Measurements from ENCODE around the gene AGRN. TPM values are rescaled to one million over a fixed set of nuclear protein-coding genes. Genes with fewer than 3 reads are reported as not detected.

Gene AGRN
- polyA plus RNA-seq, 3 donors = 0.06 to 4.7 (median 0.43) TPM

GRCh38 chr1:983798-984475, 36.0 kb upstream of the AGRN start:
- Histone ChIP-seq H3K4me1 (ENCODE audit: control insufficient read depth in 1 of 2, insufficient read depth in 2 of 2, low read length in 2 of 2) (no peaks in the 10 kb centered on the region), H3K4me2 (replicated peaks; ENCODE audit: extremely low read depth, low read length, poor library complexity, severe bottlenecking) (no peak overlapping the region), H2AFZ (ENCODE audit: insufficient read depth, low read depth, low read length, poor library complexity, severe bottlenecking) (no peak overlapping the region), H3K9me3 (replicated peaks in 1 of 2; ENCODE audit: control insufficient read depth in 1 of 2, insufficient read depth in 1 of 2, low read length in 2 of 2) (no peaks in the 10 kb centered on the region), H3K36me3 (replicated peaks in 1 of 2; ENCODE audit: control insufficient read depth in 1 of 2, insufficient read depth in 2 of 2, low read length in 2 of 2) (no peaks in the 10 kb centered on the region), H3K4me3 (replicated peaks in 1 of 3; ENCODE audit: low read depth in 2 of 3, low read length in 3 of 3) (no peak overlapping the region), H3K27me3 (ENCODE audit: control insufficient read depth in 2 of 2, insufficient read depth in 2 of 2, low read length in 2 of 2) (peaks cover 0 to 13% of the 10 kb centered on the region in 2 donors), H3K79me2 (ENCODE audit: insufficient read depth, low read length) (no peaks in the 10 kb centered on the region), H4K20me1 (ENCODE audit: insufficient read depth, low read length) (no peaks in the 10 kb centered on the region), H3K9ac (ENCODE audit: insufficient read depth, low read length, poor library complexity, severe bottlenecking) (no peak overlapping the region), H3K27ac (ENCODE audit: low read depth in 1 of 2, low read length in 2 of 2) (no peak overlapping the region)
- 22% methylated on average over 23 of the region's 29 CpGs for WGBS (ENCODE audit: insufficient coverage)
- peak in 2 of 3 donors; percentile 29 to 50 for DNase-seq
- peak overlapping the region in 1 of 7 donors; percentile 24 for H3K27ac Mint-ChIP-seq
- intact Hi-C loops (cut with micrococcal nuclease) = loop anchor here (5.0 to 10.0 kb wide), 2 partner anchors 78 to 81 kb away; no protein-coding TSS in a partner anchor
- peak; percentile 97 for TF ChIP-seq CTCF (IDR thresholded peaks at IDR 0.05)
- H3K9me3 Mint-ChIP-seq = peaks cover 0 to 6% (median 4%) of the 10 kb centered on the region in 7 donors
- no peaks in the 10 kb centered on the region for H3K36me3 Mint-ChIP-seq
- peaks cover 37 to 59% (median 43%) of the 10 kb centered on the region in 3 donors for H3K27me3 Mint-ChIP-seq (ENCODE audit: low read depth in 3 of 3)
- no peak overlapping the region for H3K4me3 Mint-ChIP-seq
- H3K4me1 Mint-ChIP-seq = no peaks in the 10 kb centered on the region

GRCh38 chr1:984476-984814, 35.5 kb upstream of the AGRN start:
- Histone ChIP-seq H3K4me1 (ENCODE audit: control insufficient read depth in 1 of 2, insufficient read depth in 2 of 2, low read length in 2 of 2) (no peaks in the 10 kb centered on the region), H4K20me1 (ENCODE audit: insufficient read depth, low read length) (no peaks in the 10 kb centered on the region), H3K4me2 (replicated peaks; ENCODE audit: extremely low read depth, low read length, poor library complexity, severe bottlenecking) (no peak overlapping the region), H3K79me2 (ENCODE audit: insufficient read depth, low read length) (no peaks in the 10 kb centered on the region), H3K9ac (ENCODE audit: insufficient read depth, low read length, poor library complexity, severe bottlenecking) (no peak overlapping the region), H3K36me3 (replicated peaks in 1 of 2; ENCODE audit: control insufficient read depth in 1 of 2, insufficient read depth in 2 of 2, low read length in 2 of 2) (no peaks in the 10 kb centered on the region), H3K9me3 (replicated peaks in 1 of 2; ENCODE audit: control insufficient read depth in 1 of 2, insufficient read depth in 1 of 2, low read length in 2 of 2) (no peaks in the 10 kb centered on the region), H3K27ac (ENCODE audit: low read depth in 1 of 2, low read length in 2 of 2) (no peak overlapping the region), H3K4me3 (replicated peaks in 1 of 3; ENCODE audit: low read depth in 2 of 3, low read length in 3 of 3) (no peak overlapping the region), H2AFZ (ENCODE audit: insufficient read depth, low read depth, low read length, poor library complexity, severe bottlenecking) (no peak overlapping the region), H3K27me3 (ENCODE audit: control insufficient read depth in 2 of 2, insufficient read depth in 2 of 2, low read length in 2 of 2) (peaks cover 0 to 18% of the 10 kb centered on the region in 2 donors)
- H3K27me3 Mint-ChIP-seq (ENCODE audit: low read depth in 3 of 3) = peaks cover 40 to 63% (median 48%) of the 10 kb centered on the region in 3 donors
- DNase-seq = no peak
- H3K27ac Mint-ChIP-seq = no peak overlapping the region
- 0% methylated on average over 2 of the region's 12 CpGs for WGBS (ENCODE audit: insufficient coverage)
- intact Hi-C loops (cut with micrococcal nuclease) = loop anchor here (5.0 to 10.0 kb wide), 2 partner anchors 78 to 80 kb away; no protein-coding TSS in a partner anchor
- no peaks in the 10 kb centered on the region for H3K36me3 Mint-ChIP-seq
- peaks cover 0 to 9% (median 5%) of the 10 kb centered on the region in 7 donors for H3K9me3 Mint-ChIP-seq
- peak; percentile 68 for TF ChIP-seq CTCF (IDR thresholded peaks at IDR 0.05)
- no peak overlapping the region for H3K4me3 Mint-ChIP-seq
- H3K4me1 Mint-ChIP-seq = no peaks in the 10 kb centered on the region

Measured in CD14-positive monocyte (primary cell).